ENCODE data around the gene SLC27A3.

Gene SLC27A3

DNA sequence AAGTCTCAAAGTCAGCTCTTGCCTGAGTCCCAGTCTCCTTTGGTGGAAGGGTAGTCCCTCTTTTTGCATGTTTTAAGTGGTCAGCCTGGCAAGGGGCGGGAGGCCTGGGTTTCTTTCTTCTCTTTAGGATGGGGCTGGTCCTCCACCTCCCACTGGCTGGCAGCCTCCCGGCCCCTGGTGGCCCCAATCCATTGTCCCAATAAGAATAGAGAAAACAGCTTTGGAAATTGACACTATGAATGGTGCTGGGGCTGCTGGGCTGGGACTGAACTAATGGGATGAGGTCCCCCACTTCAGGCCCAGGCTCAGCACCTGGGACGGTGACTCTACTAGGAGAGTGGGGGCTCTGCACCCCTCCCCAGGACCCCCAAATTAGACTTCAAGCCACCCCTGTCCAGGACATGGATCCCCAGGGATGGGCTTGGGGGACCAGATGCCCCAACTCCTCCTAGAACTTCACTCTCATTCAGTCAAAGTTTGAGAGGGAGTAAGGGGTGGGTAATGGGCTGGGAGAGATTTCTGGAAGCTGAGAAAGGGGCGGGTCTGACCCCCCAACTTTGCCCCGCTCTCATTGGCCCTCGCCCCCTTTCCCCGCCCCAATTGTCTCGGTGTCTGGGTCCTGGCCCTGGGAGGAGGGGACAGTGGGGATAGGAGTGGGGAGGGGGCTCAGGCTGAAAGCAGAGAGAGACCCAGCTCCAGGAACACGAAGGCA lies 18.2 kb downstream of the SLC27A3 start:
- no peaks in the 10 kb centered on the region for H3K27me3 ChIP-seq (replicated peaks)
- H3K27ac ChIP-seq, result no peak overlapping the region
- no peaks in the 10 kb centered on the region for H3K36me3 ChIP-seq (replicated peaks)
- in situ Hi-C loops (cut with HindIII; ENCODE audit: low pct_ligation_motif_present, low sequenced_read_pairs), result no loop called here
- H3K4me3 ChIP-seq (ENCODE audit: low read depth, low read length), result no peak overlapping the region
- no peak for DNase-seq
- TF ChIP-seq, protein P1, sequence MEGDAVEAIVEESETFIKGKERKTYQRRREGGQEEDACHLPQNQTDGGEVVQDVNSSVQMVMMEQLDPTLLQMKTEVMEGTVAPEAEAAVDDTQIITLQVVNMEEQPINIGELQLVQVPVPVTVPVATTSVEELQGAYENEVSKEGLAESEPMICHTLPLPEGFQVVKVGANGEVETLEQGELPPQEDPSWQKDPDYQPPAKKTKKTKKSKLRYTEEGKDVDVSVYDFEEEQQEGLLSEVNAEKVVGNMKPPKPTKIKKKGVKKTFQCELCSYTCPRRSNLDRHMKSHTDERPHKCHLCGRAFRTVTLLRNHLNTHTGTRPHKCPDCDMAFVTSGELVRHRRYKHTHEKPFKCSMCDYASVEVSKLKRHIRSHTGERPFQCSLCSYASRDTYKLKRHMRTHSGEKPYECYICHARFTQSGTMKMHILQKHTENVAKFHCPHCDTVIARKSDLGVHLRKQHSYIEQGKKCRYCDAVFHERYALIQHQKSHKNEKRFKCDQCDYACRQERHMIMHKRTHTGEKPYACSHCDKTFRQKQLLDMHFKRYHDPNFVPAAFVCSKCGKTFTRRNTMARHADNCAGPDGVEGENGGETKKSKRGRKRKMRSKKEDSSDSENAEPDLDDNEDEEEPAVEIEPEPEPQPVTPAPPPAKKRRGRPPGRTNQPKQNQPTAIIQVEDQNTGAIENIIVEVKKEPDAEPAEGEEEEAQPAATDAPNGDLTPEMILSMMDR (IDR thresholded peaks at IDR 0.05; ENCODE audit: low read depth, low read length, missing control alignments), result no peak

DNA sequence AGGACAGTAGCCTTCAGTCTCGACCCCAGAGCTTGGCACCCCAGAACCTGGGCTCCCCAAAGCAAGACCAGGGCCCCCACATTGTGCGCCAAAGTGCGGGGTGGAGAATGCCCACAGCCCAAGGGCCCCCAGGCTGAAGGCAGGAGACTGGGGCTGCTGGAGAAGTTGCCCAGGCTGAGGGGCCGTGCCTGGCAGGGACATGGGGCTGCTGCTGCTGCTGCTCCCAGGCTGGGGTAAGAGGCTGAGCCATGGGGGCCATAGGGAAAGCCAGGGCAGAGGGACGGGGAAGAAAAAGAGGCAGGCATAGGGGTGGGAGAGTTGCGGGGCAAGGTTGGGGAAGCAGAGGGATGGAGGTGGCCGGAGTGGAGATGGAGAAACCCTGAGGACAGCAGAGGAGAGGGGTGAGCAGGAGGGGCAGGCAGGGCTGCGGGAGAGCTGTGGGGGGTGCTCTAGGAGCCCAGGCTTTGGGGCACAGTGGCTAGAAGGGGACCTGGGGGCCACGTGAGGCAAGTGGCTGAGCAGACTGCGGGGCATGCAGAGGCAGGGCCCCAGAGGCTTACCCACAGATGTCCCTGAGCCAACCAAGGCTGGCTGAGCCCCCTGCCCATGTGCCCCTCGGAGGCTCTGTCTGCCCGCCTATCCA lies 18.9 kb downstream of the SLC27A3 start:
- no peaks in the 10 kb centered on the region for H3K27me3 ChIP-seq (replicated peaks)
- no peaks in the 10 kb centered on the region for H3K36me3 ChIP-seq (replicated peaks)
- H3K27ac ChIP-seq, result no peak overlapping the region
- in situ Hi-C loops (cut with HindIII; ENCODE audit: low pct_ligation_motif_present, low sequenced_read_pairs), result no loop called here
- TF ChIP-seq, protein P1 (IDR thresholded peaks at IDR 0.05; ENCODE audit: low read depth, low read length, missing control alignments), result no peak
- DNase-seq, result no peak
- no peak overlapping the region for H3K4me3 ChIP-seq (ENCODE audit: low read depth, low read length)

DNA sequence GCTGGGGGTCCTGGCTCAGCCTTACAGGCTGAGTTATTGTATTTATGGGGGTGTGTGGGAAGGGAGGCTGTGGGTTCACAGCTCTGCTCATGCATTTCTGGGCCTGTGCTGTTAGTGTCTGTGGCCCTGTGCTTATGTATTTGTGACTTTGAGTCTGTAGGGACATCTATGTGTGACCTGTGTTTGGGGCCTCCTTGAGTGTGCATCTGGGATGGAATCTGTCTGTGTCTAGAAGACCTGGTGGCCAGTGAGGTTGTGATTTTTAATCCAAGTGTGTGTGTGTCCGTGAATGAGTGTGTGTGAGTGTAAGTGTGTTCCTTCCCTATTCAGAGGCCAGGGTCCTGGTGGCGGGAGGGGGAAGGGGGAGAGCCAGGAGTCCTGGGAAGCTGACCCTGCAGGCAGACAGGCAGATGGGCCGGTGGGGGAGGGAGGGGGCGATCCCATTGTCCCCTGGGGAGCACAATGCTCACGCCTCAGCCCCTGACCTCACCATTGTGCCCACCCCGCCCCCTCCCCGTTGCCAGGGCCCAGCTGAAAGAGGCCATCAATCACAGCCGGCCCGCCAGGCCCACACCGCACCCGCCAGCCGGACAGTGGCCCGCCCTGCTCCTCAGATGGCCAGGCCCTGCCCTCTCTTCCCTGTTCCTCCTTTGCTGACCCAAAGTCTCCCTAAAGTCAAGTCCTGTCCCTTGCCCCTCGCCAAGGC lies 19.6 kb downstream of the SLC27A3 start:
- DNase-seq, result no peak
- in situ Hi-C loops (cut with HindIII; ENCODE audit: low pct_ligation_motif_present, low sequenced_read_pairs), result no loop called here
- Histone ChIP-seq H3K4me3 (ENCODE audit: low read depth, low read length) (no peak overlapping the region), H3K27me3 (replicated peaks) (no peaks in the 10 kb centered on the region), H3K27ac (no peak overlapping the region), H3K36me3 (replicated peaks) (no peaks in the 10 kb centered on the region)
- TF ChIP-seq, protein P1 (IDR thresholded peaks at IDR 0.05; ENCODE audit: low read depth, low read length, missing control alignments), result no peak

DNA sequence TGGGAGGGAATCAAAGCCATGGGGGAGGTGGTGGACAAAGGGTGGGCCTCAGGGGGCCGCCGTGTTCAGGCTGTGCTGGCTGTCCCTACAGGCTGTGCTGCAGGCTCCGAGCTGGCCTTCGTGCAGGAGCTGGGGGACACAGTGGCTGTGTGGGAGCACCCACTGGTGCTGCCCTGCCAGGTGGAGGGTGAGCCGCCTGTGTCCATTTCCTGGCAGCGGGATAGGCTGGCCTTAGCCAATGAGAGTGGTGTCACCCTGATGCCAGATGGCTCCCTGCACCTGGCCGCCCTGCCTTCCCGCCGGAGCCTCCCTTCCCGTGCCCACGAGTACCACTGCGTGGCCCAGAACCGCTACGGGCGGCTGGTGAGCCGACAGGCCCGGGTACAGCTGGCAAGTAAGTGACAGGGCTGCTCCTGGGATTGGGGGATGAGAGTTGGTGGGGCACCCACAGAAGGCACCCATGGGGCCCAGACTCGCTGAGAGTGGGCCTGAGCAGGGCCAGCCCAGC lies 20.2 kb downstream of the SLC27A3 start:
- Histone ChIP-seq H3K4me3 (ENCODE audit: low read depth, low read length) (no peak overlapping the region), H3K36me3 (replicated peaks) (no peaks in the 10 kb centered on the region), H3K27ac (no peak overlapping the region), H3K27me3 (replicated peaks) (no peaks in the 10 kb centered on the region)
- DNase-seq, result no peak
- in situ Hi-C loops (cut with HindIII; ENCODE audit: low pct_ligation_motif_present, low sequenced_read_pairs), result no loop called here
- TF ChIP-seq, protein P1 (IDR thresholded peaks at IDR 0.05; ENCODE audit: low read depth, low read length, missing control alignments), result no peak

- TF ChIP-seq, protein P1 (IDR thresholded peaks at IDR 0.05; ENCODE audit: low read depth, low read length, missing control alignments), result no peak
- H3K27ac ChIP-seq, result no peak overlapping the region
- no peaks in the 10 kb centered on the region for H3K36me3 ChIP-seq (replicated peaks)
- no peak overlapping the region for H3K4me3 ChIP-seq (ENCODE audit: low read depth, low read length)
- in situ Hi-C loops (cut with HindIII; ENCODE audit: low pct_ligation_motif_present, low sequenced_read_pairs), result no loop called here
- H3K27me3 ChIP-seq (replicated peaks), result no peaks in the 10 kb centered on the region
- no peak for DNase-seq
Observed at GRCh38 chr1:153795934-153796785, 21.0 kb downstream of the SLC27A3 start.

Measured in brain microvascular endothelial cell (primary cell).